Dedifferentiated amniotic fluid mesenchymal stem cell (primary cell): ENCODE data around the gene MEIS1.

ENCODE experiments used
- DNase-seq: peaks from one replicate; pipeline ENCODE4 v3.0.0-alpha.2; 2016; ENCODE audit errors: extremely low spot score

The MEIS1 gene

GRCh38 chr2:66507673-66508201 is 72.8 kb downstream of the MEIS1 start:
- no peak for DNase-seq

DNA sequence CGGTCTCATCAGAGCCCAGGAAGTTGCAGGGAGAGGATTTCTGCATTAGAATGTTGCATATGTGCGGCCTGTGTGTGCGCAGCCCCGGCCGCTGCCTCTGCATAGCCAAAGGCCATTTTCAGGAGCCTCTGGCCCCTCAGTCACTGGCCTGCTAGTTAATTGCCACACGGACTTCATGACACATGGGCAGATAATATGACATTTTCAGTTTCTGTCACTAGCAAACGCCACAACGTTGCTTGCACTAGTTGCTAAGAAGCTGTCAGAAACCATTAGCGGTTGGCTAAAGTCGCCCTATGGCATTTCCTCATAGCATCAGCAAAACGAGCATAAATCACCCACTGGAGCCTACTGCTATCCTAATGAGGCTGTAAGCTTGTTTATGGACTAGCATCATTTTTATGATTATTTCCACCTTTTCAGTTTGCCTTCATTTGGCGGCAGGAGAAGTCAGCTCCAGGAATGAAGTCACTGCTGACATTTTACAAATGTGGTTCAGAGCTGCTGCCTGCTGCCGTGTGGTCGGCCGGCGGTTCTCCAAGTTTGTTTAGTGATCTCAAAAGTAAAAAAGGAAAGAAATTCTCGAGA is 73.7 kb downstream of the MEIS1 start:
- DNase-seq: no peak

GRCh38 chr2:66509326-66509811 is 74.4 kb downstream of the MEIS1 start:
- no peak for DNase-seq

GRCh38 chr2:66512626-66513025 is 77.7 kb downstream of the MEIS1 start:
- DNase-seq: no peak

- no peak for DNase-seq
Observed at GRCh38 chr2:66515743-66516142, 80.8 kb downstream of the MEIS1 start.

GRCh38 chr2:66516499-66516898 is 81.6 kb downstream of the MEIS1 start:
- DNase-seq: no peak

GRCh38 chr2:66517772-66518171 is 82.8 kb downstream of the MEIS1 start:
- no peak for DNase-seq

- no peak for DNase-seq
Observed at GRCh38 chr2:66519264-66519843, 84.4 kb downstream of the MEIS1 start.

DNA sequence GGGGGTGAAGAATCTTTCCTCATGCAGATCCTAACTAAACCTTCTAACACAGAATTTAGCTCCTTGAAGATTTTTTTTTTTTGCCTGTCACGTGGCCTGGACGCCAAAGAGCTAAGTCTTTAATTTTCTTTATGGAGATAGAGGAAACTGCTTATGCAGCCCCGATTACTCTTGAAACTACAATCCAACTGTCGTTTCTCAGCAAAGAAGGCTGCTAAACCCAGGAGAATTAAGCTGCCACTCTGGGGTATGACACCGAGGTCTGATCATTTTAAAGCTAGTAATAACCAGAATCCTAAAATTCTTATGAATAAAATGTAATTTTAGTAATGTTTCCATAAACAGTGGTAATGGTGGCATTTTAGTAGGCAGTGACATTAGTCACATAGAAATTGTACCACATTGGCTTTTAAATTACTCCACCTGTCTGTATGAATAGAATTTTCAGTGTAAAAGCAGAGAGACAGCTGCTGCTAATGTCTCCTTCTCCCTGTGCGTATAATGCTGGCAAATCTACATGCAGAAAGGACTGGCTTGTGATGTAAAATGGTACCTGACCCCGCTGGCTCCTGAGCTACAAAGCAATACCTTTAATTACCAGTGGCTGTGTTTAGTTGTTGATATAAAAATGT is 86.5 kb downstream of the MEIS1 start:
- no peak for DNase-seq

- no peak for DNase-seq
Observed at GRCh38 chr2:66522611-66523376, 87.9 kb downstream of the MEIS1 start.

DNA sequence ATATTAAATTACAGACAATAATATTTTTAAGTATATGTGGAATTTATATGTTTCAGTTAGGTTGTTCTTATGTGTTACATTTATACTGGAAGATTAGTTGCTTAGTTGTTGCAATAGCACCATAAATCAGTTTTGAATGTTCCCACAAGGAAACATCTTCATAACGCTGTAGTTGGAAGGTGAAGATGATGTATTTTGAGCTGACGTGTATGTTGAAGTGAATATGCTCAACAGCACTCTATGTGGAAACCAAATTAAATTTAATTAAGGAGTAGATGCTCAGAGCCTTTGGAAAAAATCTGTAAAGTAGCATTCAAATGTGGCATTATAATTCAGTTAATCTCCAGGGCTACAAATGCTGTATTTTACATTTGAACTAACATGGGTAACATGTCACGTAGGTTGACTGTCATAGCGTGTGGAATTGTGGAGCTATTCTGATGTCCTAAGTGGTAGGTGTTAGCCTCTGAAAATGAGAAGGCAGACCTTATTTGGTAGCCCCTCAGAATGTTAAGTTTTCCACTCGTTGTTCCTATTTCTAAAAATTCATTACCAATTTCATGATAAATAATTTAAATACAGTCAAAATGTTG is 88.5 kb downstream of the MEIS1 start:
- DNase-seq: no peak

- no peak for DNase-seq
Observed at GRCh38 chr2:66523990-66524389, 89.1 kb downstream of the MEIS1 start.

DNA sequence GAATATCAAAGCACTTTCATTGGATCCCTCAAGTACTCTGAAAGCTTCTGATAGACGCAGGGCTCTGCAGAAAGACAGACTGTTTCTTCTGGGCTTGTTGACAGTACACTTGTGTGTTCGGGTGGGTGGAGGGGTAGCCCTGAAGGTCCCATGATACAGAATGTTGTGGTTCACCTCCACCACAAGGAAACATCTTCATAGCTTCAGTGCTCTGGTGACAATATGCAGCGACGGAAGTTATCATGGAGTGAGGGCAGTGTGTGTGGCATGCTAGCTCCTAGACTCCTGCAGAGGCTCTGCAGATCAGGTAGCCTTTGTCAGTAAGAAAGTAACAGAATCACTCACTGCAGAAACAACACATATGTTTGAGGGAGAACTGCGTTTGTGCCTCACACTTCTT is 90.7 kb downstream of the MEIS1 start:
- no peak for DNase-seq

DNA sequence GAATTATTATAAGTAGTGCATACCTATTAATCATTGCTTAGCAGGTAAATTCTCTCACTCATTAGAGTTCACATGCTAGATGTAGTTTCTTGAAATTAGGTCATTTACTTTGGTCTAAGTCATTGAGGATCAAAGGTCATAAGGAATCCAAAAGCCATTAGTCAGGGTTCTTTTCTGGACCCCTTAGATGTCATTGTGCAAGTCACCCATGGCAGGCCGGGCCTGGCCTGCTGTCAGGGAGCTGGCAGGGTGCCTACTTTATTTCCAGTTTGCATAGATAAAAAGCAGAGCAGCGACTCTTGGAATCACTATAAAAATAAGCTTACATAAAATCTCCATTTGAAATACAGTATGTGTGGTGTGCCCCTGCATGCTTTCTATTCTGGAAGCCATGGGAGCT is 91.3 kb downstream of the MEIS1 start:
- no peak for DNase-seq

- no peak for DNase-seq
Observed at GRCh38 chr2:66528974-66529724, 94.2 kb downstream of the MEIS1 start.

DNA sequence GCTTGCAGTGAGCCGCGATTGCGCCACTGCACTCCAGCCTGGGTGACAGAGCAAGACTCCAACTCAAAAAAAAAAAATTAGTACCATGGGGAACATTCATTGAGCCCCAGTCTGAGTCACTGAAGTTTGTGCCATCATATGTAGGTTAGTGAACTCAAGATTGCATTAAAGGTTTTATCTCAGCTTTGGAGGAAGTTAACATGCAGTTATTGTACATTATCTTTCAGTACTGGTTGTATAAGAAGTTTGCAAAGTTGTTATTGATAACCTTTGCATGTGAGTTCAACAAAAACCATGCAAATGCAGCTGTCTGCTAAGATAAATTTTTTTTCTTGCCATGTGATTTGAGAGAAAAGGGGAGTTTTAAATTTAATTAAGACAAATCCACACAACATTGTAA is 95.7 kb downstream of the MEIS1 start:
- DNase-seq: no peak

- DNase-seq: no peak
Observed at GRCh38 chr2:66531155-66531554, 96.2 kb downstream of the MEIS1 start.

GRCh38 chr2:66531567-66531966 is 96.6 kb downstream of the MEIS1 start:
- no peak for DNase-seq

- DNase-seq: no peak
Observed at GRCh38 chr2:66532972-66533868, 98.3 kb downstream of the MEIS1 start.

DNA sequence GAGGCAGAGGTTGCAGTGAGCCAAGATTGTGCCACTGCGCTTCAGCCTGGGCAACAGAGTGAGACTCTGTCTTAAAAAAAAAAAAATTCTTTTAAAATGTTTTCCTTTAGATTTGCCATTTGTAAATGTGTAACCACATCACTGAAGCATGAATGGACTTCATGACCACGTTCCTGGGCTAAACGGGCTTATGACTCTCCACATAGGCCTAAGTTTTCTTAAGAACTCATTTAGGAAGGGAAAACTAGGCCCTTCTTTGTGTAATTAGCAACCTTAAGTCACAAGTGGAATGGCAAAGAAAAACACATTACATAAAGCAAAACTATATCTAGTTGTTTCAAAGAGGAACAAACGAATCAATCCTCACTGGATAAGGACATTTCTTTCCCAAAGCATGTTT is 99.5 kb downstream of the MEIS1 start:
- no peak for DNase-seq
